Putamen (tissue), 1 donor: ENCODE results near the gene METTL17.
A peak's percentile ranks its signal among the peaks of the same experiment; 100 is the strongest.
"Not testable (repeated sequence)": the region's sequence is repeated elsewhere in the genome, so short reads cannot be mapped to it uniquely, and the experiment has no call there.

Experiments
- DNase-seq: peaks from one replicate; pipeline ENCODE4 v3.0.0-alpha.2; 2016; ENCODE audit warnings: low spot score

The METTL17 gene

DNA sequence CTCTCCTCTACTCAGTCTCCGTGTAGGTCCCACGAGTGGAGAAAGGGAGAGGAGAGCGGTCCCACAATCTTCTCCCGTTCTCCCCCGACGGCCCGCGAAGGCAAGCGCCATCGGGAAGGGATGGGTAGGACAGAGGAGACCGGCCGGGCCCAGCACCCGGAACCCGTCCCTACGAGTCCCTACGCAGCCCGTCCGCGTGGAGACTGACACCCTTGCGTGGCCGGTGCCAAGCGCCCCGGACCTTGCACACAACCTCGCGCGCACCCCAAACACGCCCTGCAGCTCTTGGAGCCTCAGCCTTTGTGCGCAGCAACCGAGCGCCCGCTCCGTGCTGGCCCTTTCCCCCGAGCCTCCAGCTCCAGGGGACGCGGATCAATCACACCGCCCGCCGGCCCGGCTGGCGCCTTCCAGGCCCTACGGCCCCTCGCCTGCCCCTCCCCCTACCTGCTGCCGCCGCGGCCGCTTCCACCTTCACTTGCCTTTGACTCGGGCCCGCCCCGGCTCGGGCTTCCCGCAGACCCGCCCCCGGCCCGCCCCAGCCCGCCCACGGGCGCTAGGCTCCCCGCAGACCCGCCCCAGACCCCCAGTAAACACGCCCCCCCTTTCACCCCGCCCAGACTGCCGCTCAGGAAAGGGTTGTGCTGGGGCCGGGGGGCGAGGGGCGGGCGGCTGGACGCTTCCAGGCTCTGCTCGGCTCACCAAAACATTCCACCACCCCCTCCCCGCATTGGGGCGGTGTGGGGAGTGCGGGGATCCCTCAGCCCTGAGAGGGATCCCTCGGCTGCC lies 35.0 kb downstream of the METTL17 start, which contains the start of gene NDRG2:
Gene NDRG2 (minus strand): TSS at position 477 of the 786 bp plus-strand sequence. CDS start 1,746 bp downstream, outside the sequence.
- peak; percentile 84 for DNase-seq

DNA sequence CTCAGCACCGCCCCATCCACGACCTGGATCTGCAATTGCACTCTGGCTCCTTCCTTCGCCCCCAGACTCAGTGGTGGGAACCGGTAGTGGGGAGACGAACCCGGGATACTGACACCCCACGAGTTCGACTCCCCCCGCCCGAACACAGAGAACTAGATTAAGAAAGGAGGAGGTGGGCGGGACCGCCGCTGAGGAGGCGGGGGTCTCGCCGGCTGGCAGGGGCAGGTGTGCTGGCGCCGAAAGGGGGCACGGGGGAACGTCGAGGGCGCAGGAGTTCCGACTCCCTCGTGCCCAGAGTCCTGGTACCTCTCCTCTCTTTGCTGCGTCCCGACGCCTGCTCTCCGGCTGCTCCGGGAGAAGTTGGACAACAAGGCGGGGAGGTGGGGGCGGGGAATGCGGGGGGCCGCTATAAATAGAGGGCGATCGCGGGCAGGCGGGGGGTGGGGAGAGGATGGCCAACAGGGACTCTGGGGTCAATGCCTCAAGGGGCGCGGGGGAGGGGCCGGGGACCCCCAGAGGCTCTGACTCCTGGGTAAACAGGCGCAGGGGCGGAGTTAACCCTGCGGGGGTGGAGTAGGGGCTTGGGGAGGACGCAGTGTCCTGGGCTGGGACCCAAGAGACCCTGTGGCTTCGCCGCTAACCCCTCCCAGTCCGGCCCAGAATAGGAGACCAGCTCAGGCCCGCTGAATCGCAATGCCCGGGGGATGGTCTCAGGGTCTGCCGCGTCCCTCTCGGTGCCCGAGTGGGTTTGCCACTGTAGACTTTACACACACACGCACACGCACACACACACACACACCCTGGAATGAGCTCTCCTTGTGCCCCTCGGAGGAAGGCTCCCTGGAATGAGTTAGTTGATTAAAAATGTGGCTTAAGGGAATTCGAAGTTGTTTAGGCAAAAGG lies 35.8 kb downstream of the METTL17 start:
- peak; percentile 92 for DNase-seq

GRCh38 chr14:21026274-21026987 lies 36.7 kb downstream of the METTL17 start:
- peak; percentile 97 for DNase-seq

- DNase-seq, result no peak
Observed at GRCh38 chr14:21026988-21027315, 37.2 kb downstream of the METTL17 start.

DNA sequence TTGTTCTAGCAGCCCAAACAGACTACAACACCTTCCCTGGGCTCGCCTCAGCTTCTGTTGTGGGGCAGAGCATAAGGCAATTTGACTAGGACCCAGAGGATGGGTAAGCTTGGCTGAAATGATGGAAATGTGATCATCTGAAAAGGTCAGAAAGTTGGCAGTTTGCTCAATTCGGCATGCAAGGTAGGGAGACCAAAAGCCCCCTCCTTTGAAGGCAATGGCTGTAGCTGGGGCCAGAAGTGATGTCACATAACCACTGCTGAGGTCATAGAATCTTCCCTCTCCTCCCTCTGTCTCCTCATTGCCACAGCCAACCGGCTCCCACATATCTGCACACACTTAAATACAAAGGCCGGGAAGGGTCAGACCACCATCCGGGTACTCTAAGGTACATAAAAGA lies 40.1 kb downstream of the METTL17 start, which contains the start of gene TPPP2:
Gene TPPP2 (plus strand): TSS at position 301 of the 400 bp plus-strand sequence. CDS start 365 bp downstream, outside the sequence.
- no peak for DNase-seq

DNA sequence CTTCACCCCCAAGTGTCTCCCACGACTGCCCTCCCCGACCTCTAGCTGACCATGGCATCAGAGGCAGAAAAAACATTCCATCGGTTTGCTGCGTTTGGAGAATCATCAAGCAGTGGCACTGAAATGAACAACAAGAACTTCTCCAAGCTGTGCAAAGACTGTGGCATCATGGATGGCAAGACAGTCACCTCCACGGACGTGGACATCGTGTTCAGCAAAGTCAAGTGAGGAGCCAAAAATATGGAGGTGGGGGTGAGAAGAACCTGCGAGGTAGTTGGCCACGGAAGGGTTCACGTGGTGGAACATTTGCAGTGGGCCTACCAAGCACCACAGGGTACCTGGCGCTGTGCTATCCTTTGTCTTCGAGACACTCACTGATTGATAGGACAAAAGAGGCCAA lies 40.8 kb downstream of the METTL17 start:
- DNase-seq, result no peak

DNA sequence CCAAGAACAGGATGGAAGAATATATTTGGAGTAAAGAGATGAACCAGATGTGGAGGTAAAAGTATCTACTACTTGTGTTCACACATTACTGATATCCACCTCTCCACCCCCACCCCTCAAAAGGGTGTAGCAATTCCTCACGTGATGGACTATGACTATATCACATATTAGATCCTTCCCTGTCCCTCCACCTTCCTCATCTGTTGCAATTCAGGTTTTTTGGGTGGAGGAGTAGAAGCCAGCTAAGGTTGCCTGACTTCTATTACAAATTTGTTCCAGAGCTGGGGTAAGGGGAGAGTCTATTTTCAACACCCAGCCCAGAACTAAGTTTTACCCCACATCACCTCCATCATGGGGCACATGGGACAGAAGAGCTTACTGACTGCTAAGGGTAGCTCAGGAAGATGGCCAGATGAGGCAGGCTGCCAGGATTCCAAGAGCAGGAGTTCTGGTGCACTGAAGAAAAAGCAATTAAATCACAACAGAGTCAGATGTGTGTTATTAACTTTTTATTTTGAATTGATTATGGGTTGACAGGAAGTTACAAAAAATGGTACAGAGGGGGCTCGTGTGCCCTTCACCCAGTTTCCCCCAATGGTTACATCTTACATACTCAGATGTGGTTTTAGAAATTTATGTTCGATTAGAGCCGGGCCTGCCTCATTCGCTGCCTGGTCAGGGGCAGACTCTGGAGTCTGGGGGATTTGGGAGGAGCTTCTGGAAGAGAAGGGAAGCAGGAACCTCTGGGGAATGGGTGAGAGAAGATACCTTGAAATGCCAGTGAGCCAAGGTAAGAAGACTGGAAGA lies 42.7 kb downstream of the METTL17 start:
- no peak for DNase-seq

DNA sequence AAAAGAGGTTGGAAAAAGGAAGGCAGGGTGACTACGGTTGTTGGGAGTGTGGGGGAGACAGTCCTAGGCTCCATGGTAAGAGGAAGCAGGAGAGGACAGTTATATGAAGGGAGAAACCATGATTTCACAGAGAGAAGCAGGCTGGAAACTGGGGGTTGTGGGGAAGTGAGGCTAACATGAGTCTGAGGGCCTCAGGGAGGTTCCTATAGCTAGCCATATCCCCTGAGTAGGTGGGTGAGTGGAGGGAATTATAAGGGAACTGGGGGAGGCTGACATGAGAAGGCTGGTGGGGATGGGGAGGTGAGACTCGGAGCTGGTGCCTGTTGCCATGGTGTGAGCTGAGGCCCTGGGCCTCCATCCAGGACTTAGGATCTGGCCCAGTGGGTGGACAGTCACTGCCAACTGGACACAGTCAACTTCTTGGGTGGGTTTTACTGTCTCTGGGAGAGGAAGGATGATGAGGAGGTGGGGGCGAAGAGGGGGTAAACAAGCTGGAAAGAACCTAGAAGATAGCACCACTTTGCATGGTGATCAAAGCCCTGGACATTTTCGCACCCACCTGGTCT lies 43.4 kb downstream of the METTL17 start:
- no peak for DNase-seq

DNA sequence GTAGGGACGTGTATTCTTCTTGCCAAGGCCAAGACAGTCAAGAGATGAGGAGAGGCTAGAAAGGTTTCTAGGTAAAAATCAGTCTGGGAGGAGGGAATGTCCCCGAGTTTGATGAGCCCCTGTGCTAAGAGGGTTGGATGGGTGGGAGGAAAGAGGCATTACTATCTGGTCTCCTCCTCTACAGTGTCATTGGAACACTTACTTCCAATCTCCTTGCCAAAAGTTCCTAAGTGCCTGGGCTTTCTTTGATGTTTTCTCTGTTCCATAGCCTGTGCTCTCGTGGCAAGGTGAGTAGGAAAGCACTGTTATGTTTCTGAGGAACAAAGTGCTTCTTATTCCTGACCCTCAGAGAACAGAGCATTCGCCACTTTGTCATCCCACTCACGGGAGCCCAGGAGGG lies 44.9 kb downstream of the METTL17 start, which contains the start of gene RNASE13:
Gene RNASE13 (minus strand): TSS at position 101 of the 400 bp plus-strand sequence. CDS start 519 bp downstream, outside the sequence.
- no peak for DNase-seq

GRCh38 chr14:21036751-21037150 lies 47.0 kb downstream of the METTL17 start:
- DNase-seq, result no peak

DNA sequence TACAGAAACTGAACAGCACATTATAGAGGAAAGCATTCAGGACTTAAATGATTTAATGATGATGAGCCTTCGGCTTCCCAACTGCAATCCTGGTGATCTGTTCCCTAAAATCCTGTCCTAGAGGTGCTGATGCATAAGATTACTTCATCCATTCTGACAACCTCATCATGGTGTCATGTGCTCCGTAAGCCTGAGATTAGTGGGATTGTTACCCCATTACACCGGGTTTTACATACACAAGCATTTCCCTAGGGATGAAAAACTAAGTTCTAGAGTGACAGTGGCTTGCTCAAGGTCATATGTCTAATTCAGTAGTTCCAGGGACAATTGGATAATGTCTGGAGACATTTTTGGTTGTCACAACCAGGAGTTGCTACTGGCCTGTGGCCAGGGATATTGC lies 47.4 kb downstream of the METTL17 start:
- DNase-seq, result no peak

DNA sequence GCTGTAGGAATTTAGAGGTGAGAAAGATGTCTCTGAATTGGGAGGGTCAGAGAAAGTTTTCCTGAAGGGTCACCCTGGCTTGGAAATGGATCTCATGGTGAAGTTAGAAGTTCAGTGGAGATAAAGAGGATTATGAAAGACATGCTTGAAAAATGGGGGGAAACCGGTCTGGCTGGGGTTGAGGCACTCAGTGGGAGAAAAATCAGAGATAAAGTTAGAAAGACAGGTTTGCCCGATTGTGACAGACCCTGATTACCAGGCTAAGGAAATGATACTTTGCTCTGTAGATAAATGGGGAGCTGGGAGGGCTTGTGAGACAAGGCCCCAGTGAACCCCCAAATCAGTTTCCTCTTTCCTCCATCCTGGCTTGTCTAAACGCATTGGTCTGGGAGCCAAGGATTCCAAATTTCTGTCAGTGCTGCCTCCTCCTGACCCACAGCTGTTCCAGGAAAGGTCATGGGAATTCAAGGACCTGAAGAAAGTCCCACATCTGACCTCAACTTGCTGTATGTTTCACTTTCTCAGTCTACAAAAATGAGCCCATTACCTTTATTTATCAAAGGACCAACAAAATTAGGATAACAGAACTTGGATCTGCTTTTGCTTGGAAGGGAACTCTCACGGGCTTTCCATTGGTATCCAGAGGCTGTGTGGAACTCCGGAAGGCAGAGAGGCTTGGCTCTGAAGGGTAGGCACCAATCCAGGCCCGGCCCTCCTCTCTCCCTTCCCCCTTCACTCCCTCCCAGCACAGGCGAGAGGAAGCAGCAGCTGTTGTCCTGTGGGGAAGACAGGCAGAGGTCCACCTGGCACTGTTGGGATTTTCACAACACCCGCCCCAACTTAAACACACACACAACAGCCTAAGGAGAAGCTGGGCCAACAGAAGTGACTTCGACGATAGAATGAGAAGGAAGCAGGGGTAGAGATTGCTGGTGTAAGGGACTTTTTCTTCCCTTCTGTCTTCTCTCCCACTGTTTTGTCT lies 49.0 kb downstream of the METTL17 start:
- peak; percentile 89 for DNase-seq

DNA sequence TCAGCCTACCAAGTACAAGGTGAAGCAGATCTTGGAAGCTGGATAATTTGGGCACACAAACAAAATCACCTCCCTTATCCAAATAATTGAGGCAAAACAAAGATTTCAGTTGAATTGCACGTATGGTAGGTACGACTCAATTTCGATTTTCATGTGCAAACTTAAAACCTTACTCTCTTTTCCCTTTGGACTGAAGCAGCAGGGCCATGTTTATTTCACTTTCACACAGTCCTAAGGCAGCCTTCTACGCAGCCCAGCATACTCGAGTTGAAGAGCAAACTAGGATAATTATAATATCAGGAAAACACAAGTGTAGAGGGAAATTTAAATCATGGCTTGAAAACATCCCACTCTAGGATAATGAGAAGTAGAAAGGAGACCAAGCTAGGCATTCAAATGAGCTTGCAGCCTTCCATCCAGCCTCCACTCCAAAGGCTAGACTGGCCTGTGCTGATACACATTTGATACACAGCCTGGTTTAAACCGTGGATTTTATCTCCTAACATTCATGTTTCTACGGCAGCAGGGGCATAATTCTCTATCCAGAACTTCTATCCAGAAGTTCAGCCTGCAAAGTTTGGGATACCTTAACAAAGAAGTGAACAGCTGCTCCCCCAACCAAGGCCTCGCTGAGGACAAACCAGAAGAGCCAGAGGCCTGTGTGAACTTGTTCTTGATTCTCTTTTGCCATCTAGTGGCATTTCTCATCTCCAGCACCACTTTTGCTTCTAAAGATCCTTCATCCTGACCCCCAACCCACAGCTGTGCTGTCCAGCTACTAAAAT lies 50.0 kb downstream of the METTL17 start:
- peak; percentile 85 for DNase-seq

DNA sequence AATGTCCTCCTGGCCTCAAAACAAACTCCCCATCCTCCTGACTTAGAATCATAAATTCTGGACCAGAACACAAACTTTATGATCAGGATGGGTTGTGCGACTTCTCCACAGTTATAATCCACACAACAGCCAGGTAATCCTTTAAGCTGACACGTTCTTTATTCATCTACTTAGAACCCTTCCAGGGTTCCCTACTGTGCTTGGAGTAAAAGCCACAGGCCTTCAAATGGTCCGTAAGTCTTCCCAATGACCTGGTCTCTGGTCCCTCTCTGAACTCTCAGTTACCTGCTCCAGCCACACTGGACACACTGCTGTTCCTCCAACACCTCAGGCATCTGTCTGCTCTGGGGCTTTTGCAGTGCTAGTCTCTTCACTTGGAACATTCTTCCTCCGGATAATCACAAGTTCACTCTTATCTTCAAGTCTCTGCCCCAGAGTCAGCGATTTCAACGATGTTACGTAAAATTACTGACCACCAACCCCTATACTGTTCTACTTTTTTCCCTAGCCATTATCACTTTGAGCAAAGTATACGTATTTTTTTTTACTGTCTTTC lies 50.7 kb downstream of the METTL17 start:
- DNase-seq, result no peak

DNA sequence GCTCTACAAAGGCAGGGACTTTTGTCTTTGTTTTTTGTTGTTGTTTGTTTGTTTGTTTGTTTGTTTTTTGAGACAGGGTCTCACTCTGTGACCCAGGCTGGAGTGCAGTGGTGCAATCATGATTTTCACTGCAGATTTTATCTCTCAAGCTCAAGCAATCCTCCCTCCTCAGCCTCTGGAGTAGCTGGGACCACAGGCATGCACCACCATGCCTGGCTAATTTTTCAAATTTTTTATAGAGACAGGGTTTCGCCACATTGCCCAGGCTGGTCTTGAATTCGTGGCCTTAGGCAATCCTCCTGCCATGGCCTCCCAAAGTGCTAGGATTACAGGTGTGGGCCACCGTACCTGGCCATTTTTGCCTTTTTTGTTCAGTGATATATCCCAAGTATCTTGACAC lies 51.2 kb downstream of the METTL17 start:
- not testable (repeated sequence) for DNase-seq

DNA sequence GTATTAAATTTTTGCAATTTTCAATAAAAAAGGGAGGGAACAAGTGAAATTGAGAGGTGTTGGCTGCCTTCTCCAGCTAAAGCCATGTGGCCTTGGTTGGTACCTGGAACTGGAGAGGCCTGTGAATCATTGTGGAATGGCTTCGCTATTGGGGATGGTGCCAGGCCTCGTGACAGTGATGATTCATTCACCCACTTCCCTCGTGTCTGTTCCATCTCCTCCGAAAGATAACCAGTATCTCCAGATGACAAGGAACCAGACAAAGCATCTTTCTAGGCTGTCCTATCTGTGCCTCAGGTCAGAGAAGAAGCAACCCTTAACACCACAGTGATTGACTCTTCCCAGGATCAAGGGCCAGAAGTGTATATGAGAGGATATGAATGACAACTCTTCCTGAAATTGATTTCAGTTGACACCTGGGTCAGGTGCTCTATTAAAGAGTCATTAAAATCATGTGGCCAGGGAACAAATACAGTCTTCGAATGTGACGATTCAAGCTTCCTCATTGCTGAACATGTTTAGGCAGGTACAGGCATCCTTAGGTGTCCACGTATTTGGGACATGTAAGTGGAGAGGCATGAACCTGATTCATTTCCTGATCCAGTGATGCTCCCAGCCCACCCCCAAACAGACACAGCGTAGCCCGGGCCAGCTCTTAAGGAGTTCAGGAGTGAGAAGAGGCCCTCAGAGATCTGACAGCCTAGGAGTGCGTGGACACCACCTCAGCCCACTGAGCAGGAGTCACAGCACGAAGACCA lies 52.1 kb downstream of the METTL17 start, which contains the start of gene RNASE7:
Gene RNASE7 (plus strand): TSS at position 687 of the 758 bp plus-strand sequence. CDS start 631 bp downstream, outside the sequence.
- DNase-seq, result no peak

DNA sequence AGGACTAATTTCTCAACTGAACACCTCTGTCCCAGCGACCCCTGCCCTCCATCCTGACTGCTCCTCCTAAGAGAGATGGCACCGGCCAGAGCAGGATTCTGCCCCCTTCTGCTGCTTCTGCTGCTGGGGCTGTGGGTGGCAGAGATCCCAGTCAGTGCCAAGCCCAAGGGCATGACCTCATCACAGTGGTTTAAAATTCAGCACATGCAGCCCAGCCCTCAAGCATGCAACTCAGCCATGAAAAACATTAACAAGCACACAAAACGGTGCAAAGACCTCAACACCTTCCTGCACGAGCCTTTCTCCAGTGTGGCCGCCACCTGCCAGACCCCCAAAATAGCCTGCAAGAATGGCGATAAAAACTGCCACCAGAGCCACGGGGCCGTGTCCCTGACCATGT lies 53.1 kb downstream of the METTL17 start:
- peak; percentile 74 for DNase-seq
